GM12872 (cell line): Measurements from ENCODE around the gene BCORL1.

ENCODE experiments used
- CTCF ChIP-seq: IDR thresholded peaks from 3 replicates; pipeline ENCODE4 v1.5.1; 2011; ENCODE audit warnings: low read depth, mild to moderate bottlenecking, low read length, moderate library complexity; ENCODE audit not compliant: insufficient read depth

Gene BCORL1

GRCh38 chrX:129957241-129958082 lies 25.0 kb upstream of the BCORL1 start:
- TF ChIP-seq CTCF, result no peak

- TF ChIP-seq CTCF, result no peak
Measured at GRCh38 chrX:129958083-129958465, 24.4 kb upstream of the BCORL1 start.

- no peak for TF ChIP-seq CTCF
Measured at GRCh38 chrX:129958814-129959492, 23.5 kb upstream of the BCORL1 start.

- no peak for TF ChIP-seq CTCF
Measured at GRCh38 chrX:129959493-129959832, 23.0 kb upstream of the BCORL1 start.

- no peak for TF ChIP-seq CTCF
Measured at GRCh38 chrX:129961180-129962083, 21.0 kb upstream of the BCORL1 start.

GRCh38 chrX:129963729-129964128 lies 18.7 kb upstream of the BCORL1 start:
- no peak for TF ChIP-seq CTCF

- TF ChIP-seq CTCF, result no peak
Measured at GRCh38 chrX:129965166-129965565, 17.3 kb upstream of the BCORL1 start.
